IMR-90 (cell line): ENCODE measurements around the gene GMCL2. TPM values are rescaled to one million over a fixed set of nuclear protein-coding genes. Genes with fewer than 3 reads are reported as not detected.

Experiments
- ATAC-seq: fragments of 200-7000 bp; cut with Tn5 transposase; 2 replicates; pipeline ENCODE4 v1.9.1; 2020; ENCODE audit warnings: low read depth, mild to moderate bottlenecking, moderate library complexity
- BruUV-seq: library from RNA; stranded (reverse); fragments of 400-500 nt; replicated peaks from 2 replicates; lab custom pipeline; 2021; lab: Mats Ljungman, UMichigan
- CTCF ChIA-PET: fragments of 300-600 bp; formaldehyde crosslinking; extraction: SDS; loops from one replicate; lab custom pipeline; 2021; ENCODE audit warnings: antibody characterized with exemption; lab: Yijun Ruan, JAX
- POLR2A ChIA-PET: fragments of 300-600 bp; sonication (Branson Sonifier 250); formaldehyde crosslinking; loops from one replicate; lab custom pipeline; 2022; ENCODE audit warnings: antibody characterized with exemption; ENCODE audit not compliant: unreplicated experiment; lab: Charles Lee
- DNase-seq: peaks from one replicate; pipeline ENCODE4 v3.0.0; 2013
- H2AFZ ChIP-seq: replicated peaks from 2 replicates; pipeline ENCODE3; 2013; ENCODE audit warnings: low read length, mild to moderate bottlenecking; ENCODE audit not compliant: poor library complexity
- H2AK5ac ChIP-seq: 2 replicates; pipeline ENCODE4 v1.6.1; 2013; ENCODE audit warnings: low read depth, low read length, inconsistent platforms
- H2AK9ac ChIP-seq: replicated peaks from 2 replicates; pipeline ENCODE3; 2013; ENCODE audit warnings: mild to moderate bottlenecking, low read depth, low read length, moderate library complexity; ENCODE audit not compliant: poor library complexity
- H2BK120ac ChIP-seq: 2 replicates; pipeline ENCODE4 v1.6.1; 2013; ENCODE audit warnings: low read depth, low read length, inconsistent platforms
- H2BK15ac ChIP-seq: 3 replicates; pipeline ENCODE4 v1.6.1; 2013; ENCODE audit warnings: low read depth, low read length, inconsistent platforms
- H2BK20ac ChIP-seq: 2 replicates; pipeline ENCODE4 v1.6.1; 2013; ENCODE audit warnings: low read depth, mild to moderate bottlenecking, inconsistent platforms, low read length, moderate library complexity
- H2BK5ac ChIP-seq: 2 replicates; pipeline ENCODE4 v1.6.1; 2013; ENCODE audit warnings: mild to moderate bottlenecking, low read depth, low read length, inconsistent platforms; ENCODE audit not compliant: poor library complexity, severe bottlenecking
- H3K14ac ChIP-seq: replicated peaks from 2 replicates; pipeline ENCODE4 v1.6.1; 2013; ENCODE audit warnings: low read depth, low read length, inconsistent platforms
- H3K18ac ChIP-seq: 2 replicates; pipeline ENCODE4 v1.6.1; 2013; ENCODE audit warnings: low read depth, low read length, control low read depth
- H3K23ac ChIP-seq: 2 replicates; pipeline ENCODE4 v1.6.1; 2013; ENCODE audit warnings: low read depth, low read length, inconsistent platforms
- H3K27ac ChIP-seq: 2 replicates; pipeline ENCODE4 v1.5.1; 2013; ENCODE audit warnings: mild to moderate bottlenecking, control low read depth, low read length; ENCODE audit not compliant: insufficient read depth
- H3K27me3 ChIP-seq: 2 replicates; pipeline ENCODE4 v1.6.1; 2013; ENCODE audit warnings: low read length; ENCODE audit not compliant: control insufficient read depth, insufficient read depth
- H3K36me3 ChIP-seq: 2 replicates; pipeline ENCODE4 v1.6.1; 2013; ENCODE audit warnings: low read length, mixed read lengths; ENCODE audit not compliant: control insufficient read depth, insufficient read depth
- H3K4ac ChIP-seq: 2 replicates; pipeline ENCODE4 v1.6.1; 2013; ENCODE audit warnings: low read depth, low read length, inconsistent platforms
- H3K4me1 ChIP-seq: 2 replicates; pipeline ENCODE4 v1.6.1; 2013; ENCODE audit warnings: low read length, mixed read lengths; ENCODE audit not compliant: control insufficient read depth, insufficient read depth
- H3K4me2 ChIP-seq: 2 replicates; pipeline ENCODE4 v1.6.1; 2013; ENCODE audit warnings: low read depth, mild to moderate bottlenecking, control low read depth, low read length, moderate library complexity
- H3K4me3 ChIP-seq: 2 replicates; pipeline ENCODE4 v1.5.1; 2013; ENCODE audit warnings: low read depth, mild to moderate bottlenecking, control low read depth, low read length, moderate library complexity; ENCODE audit not compliant: insufficient read depth
- H3K56ac ChIP-seq: 2 replicates; pipeline ENCODE4 v1.6.1; 2013; ENCODE audit warnings: low read length, inconsistent platforms; ENCODE audit not compliant: insufficient read depth; ENCODE audit errors: extremely low read depth
- H3K79me1 ChIP-seq, 2 experiments: 2 replicates each; pipeline ENCODE4 v1.6.1; 2013; ENCODE audit warnings: low read length in 2 of 2, inconsistent platforms in 1 of 2, low read depth in 1 of 2
- H3K9ac ChIP-seq: 2 replicates; pipeline ENCODE4 v1.6.1; 2013; ENCODE audit warnings: low read depth, low read length, control low read depth
- H3K9me1 ChIP-seq: 2 replicates; pipeline ENCODE4 v1.6.1; 2013; ENCODE audit warnings: low read length, inconsistent platforms; ENCODE audit not compliant: insufficient read depth
- H3K9me3 ChIP-seq: 2 replicates; pipeline ENCODE4 v1.6.1; 2013; ENCODE audit warnings: low read length; ENCODE audit not compliant: control insufficient read depth, insufficient read depth
- H4K20me1 ChIP-seq: 2 replicates; pipeline ENCODE4 v1.6.1; 2013; ENCODE audit warnings: low read length, inconsistent platforms; ENCODE audit not compliant: insufficient read depth
- H4K5ac ChIP-seq: 2 replicates; pipeline ENCODE4 v1.6.1; 2013; ENCODE audit warnings: mild to moderate bottlenecking, low read depth, low read length, control low read depth
- H4K8ac ChIP-seq, 2 experiments: 2 replicates each; pipeline ENCODE4 v1.6.1; 2013; ENCODE audit warnings: low read depth in 2 of 2, low read length in 2 of 2, control low read depth in 1 of 2, inconsistent platforms in 1 of 2
- H4K91ac ChIP-seq: 2 replicates; pipeline ENCODE4 v1.6.1; 2013; ENCODE audit warnings: low read depth, low read length, inconsistent platforms; ENCODE audit not compliant: insufficient read depth
- BHLHE40 ChIP-seq: fragments of 150-350 bp; IDR thresholded peaks from 2 replicates; pipeline ENCODE4 v1.6.1; 2016; ENCODE audit warnings: mild to moderate bottlenecking, low read depth, low read length
- CEBPB ChIP-seq: IDR thresholded peaks from 2 replicates; pipeline ENCODE4 v1.6.1; 2012; ENCODE audit warnings: low read depth, low read length, improper control_type of control experiment
- CHD1 ChIP-seq: IDR thresholded peaks from 2 replicates; pipeline ENCODE4 v1.6.1; 2012; ENCODE audit warnings: low read depth, low read length, improper control_type of control experiment
- ELK1 ChIP-seq: fragments of 150-350 bp; IDR thresholded peaks from 2 replicates; pipeline ENCODE4 v1.6.1; 2016; ENCODE audit warnings: low read depth, mild to moderate bottlenecking, low read length, moderate library complexity, borderline replicate concordance
- FOS ChIP-seq: fragments of 150-350 bp; IDR thresholded peaks from 2 replicates; pipeline ENCODE4 v1.6.1; 2016; ENCODE audit warnings: low read depth, low read length
- MAFK ChIP-seq: IDR thresholded peaks from 2 replicates; pipeline ENCODE4 v1.6.1; 2012; ENCODE audit warnings: low read depth, low read length, improper control_type of control experiment
- MAZ ChIP-seq: IDR thresholded peaks from 2 replicates; pipeline ENCODE4 v1.6.1; 2012; ENCODE audit warnings: low read depth, mild to moderate bottlenecking, low read length, improper control_type of control experiment, moderate library complexity, borderline replicate concordance
- MXI1 ChIP-seq: IDR thresholded peaks from 2 replicates; pipeline ENCODE4 v1.6.1; 2012; ENCODE audit warnings: low read depth, mild to moderate bottlenecking, low read length, moderate library complexity, borderline replicate concordance
- NFE2L2 ChIP-seq: fragments of 150-350 bp; IDR thresholded peaks from 2 replicates; pipeline ENCODE4 v1.6.1; 2016; ENCODE audit warnings: low read depth, mild to moderate bottlenecking, low read length
- POLR2A ChIP-seq: IDR thresholded peaks from 2 replicates; pipeline ENCODE4 v1.6.1; 2012; ENCODE audit warnings: mild to moderate bottlenecking, low read depth, low read length
- RAD21 ChIP-seq: IDR thresholded peaks from 2 replicates; pipeline ENCODE4 v1.6.1; 2012; ENCODE audit warnings: low read length, improper control_type of control experiment
- RCOR1 ChIP-seq: IDR thresholded peaks from 2 replicates; pipeline ENCODE4 v1.6.1; 2012; ENCODE audit warnings: mild to moderate bottlenecking, low read length, improper control_type of control experiment; ENCODE audit not compliant: insufficient replicate concordance
- RFX5 ChIP-seq: IDR thresholded peaks from 2 replicates; pipeline ENCODE4 v1.8.0; 2012; ENCODE audit warnings: low read depth, mild to moderate bottlenecking, low read length, moderate library complexity
- SMC3 ChIP-seq: fragments of 150-350 bp; IDR thresholded peaks from 2 replicates; pipeline ENCODE4 v1.6.1; 2016; ENCODE audit warnings: low read depth, mild to moderate bottlenecking, antibody characterized with exemption, low read length, moderate library complexity
- USF2 ChIP-seq: fragments of 150-350 bp; IDR thresholded peaks from 2 replicates; pipeline ENCODE4 v1.6.1; 2017; ENCODE audit warnings: mild to moderate bottlenecking, antibody characterized with exemption, low read length, low read depth
- WGBS, 2 experiments: methylation state at CpG; one replicate each; pipeline versions ENCODE4 v1.1.5 to v1.1.7; 2013; ENCODE audit warnings: missing lambda C conversion rate in 2 of 2; ENCODE audit not compliant: insufficient read length in 1 of 2; ENCODE audit errors: extremely low coverage in 2 of 2; 5-methylcytosine and 5-hydroxymethylcytosine counted together
- dilution Hi-C: fragments of 300-500 bp; cut with HindIII; formaldehyde crosslinking; loops from one replicate; pipeline ENCODE4 v1.14.3; 2018; ENCODE audit warnings: low sequenced_read_pairs; ENCODE audit not compliant: unreplicated experiment
- in situ Hi-C: fragments of 300-500 bp; cut with MboI; formaldehyde crosslinking; loops from 3 replicates; pipeline ENCODE4 v1.14.3; 2019; ENCODE audit warnings: low sequenced_read_pairs, inconsistent platforms, mixed read lengths
- intact Hi-C: fragments of 100-400 bp; cut with micrococcal nuclease; formaldehyde crosslinking; loops from 2 replicates; pipeline ENCODE4 v1.10.0; 2022
- polyA plus RNA-seq, 3 experiments: library from polyadenylated mRNA; depleted of rRNA; stranded (reverse); fragments of >200 nt; gene quantifications; 2 replicates each; pipeline ENCODE4 v1.2.3, GENCODE V29; 2012; ENCODE audit warnings: low replicate concordance in 1 of 3
- total RNA-seq: library from RNA; depleted of rRNA; stranded (reverse); fragments of >200 nt; gene quantifications from 2 replicates; pipeline ENCODE4 v1.2.3, GENCODE V29; 2012
- TF ChIP-seq, protein P1 (sequence below): conservative IDR thresholded peaks from 2 replicates; pipeline ENCODE4 v1.5.1; 2012; ENCODE audit warnings: mild to moderate bottlenecking, low read depth, low read length, improper control_type of control experiment

The GMCL2 gene
- total and polyA plus RNA-seq, 2 of the 4 experiments (the other 2 are of a cell fraction): not detected

- intact Hi-C loops (no loop called here), dilution Hi-C loops (no loop called here), in situ Hi-C loops (no loop called here)
- H2AFZ ChIP-seq: no peak overlapping the region
- no peaks in the 10 kb centered on the region for H4K20me1 ChIP-seq
- ATAC-seq (no peak), DNase-seq (no peak)
- H4K91ac ChIP-seq: no peak overlapping the region
- no peaks in the 10 kb centered on the region for H3K9me1 ChIP-seq
- H3K79me1 ChIP-seq: no peaks in the 10 kb centered on the region
- H3K4me3 ChIP-seq: no peak overlapping the region
- no peak overlapping the region for H3K9ac ChIP-seq
- H3K27me3 ChIP-seq: peaks cover 14% of the 10 kb centered on the region; the same call in 1 of the 2 replicates
- ChIA-PET CTCF (interaction anchor here (0.7 kb wide), 1 partner anchor 10 kb away, joined by 3 read pairs; no protein-coding TSS in a partner anchor), POLR2A (no interaction called here)
- H2AK5ac ChIP-seq: no peak overlapping the region
- TF ChIP-seq MXI1 (no peak), RCOR1 (no peak), CHD1 (no peak), USF2 (no peak), RFX5 (no peak), RAD21 (no peak), MAFK (no peak), POLR2A (no peak), FOS (no peak), NFE2L2 (no peak), ELK1 (no peak), SMC3 (no peak), MAZ (no peak), CEBPB (no peak), BHLHE40 (no peak)
- TF ChIP-seq, protein P1, sequence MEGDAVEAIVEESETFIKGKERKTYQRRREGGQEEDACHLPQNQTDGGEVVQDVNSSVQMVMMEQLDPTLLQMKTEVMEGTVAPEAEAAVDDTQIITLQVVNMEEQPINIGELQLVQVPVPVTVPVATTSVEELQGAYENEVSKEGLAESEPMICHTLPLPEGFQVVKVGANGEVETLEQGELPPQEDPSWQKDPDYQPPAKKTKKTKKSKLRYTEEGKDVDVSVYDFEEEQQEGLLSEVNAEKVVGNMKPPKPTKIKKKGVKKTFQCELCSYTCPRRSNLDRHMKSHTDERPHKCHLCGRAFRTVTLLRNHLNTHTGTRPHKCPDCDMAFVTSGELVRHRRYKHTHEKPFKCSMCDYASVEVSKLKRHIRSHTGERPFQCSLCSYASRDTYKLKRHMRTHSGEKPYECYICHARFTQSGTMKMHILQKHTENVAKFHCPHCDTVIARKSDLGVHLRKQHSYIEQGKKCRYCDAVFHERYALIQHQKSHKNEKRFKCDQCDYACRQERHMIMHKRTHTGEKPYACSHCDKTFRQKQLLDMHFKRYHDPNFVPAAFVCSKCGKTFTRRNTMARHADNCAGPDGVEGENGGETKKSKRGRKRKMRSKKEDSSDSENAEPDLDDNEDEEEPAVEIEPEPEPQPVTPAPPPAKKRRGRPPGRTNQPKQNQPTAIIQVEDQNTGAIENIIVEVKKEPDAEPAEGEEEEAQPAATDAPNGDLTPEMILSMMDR: no peak
- H3K9me3 ChIP-seq: peaks cover 5% of the 10 kb centered on the region; the same call in 1 of the 2 replicates
- H3K14ac ChIP-seq: no peak overlapping the region
- H2BK15ac ChIP-seq: no peak overlapping the region
- no peak overlapping the region for H2BK20ac ChIP-seq
- no peak overlapping the region for H4K5ac ChIP-seq
- no peak overlapping the region for H2BK120ac ChIP-seq
- H3K23ac ChIP-seq: no peak overlapping the region
- no peak overlapping the region for H2AK9ac ChIP-seq
- no TSS peak for BruUV-seq
- no peak overlapping the region for H3K4ac ChIP-seq
- no peak overlapping the region for H2BK5ac ChIP-seq
- H4K8ac ChIP-seq: no peak overlapping the region
- H3K56ac ChIP-seq: no peak overlapping the region
- 38% methylated on average over 2 of the region's 2 CpGs; no CpG with 5 or more reads in 1 of the 2 experiments for WGBS, 2 experiments
- H3K36me3 ChIP-seq: no peaks in the 10 kb centered on the region
- H3K27ac ChIP-seq: no peak overlapping the region
- no peak overlapping the region for H3K4me2 ChIP-seq
- no peak overlapping the region for H3K18ac ChIP-seq
- H3K4me1 ChIP-seq: peaks cover 5% of the 10 kb centered on the region
These were observed 2.3 kb upstream of the GMCL2 start for GRCh38 chr5:178189433-178189832.
